ENCODE data around the gene ALDH16A1.

The ALDH16A1 gene

DNA sequence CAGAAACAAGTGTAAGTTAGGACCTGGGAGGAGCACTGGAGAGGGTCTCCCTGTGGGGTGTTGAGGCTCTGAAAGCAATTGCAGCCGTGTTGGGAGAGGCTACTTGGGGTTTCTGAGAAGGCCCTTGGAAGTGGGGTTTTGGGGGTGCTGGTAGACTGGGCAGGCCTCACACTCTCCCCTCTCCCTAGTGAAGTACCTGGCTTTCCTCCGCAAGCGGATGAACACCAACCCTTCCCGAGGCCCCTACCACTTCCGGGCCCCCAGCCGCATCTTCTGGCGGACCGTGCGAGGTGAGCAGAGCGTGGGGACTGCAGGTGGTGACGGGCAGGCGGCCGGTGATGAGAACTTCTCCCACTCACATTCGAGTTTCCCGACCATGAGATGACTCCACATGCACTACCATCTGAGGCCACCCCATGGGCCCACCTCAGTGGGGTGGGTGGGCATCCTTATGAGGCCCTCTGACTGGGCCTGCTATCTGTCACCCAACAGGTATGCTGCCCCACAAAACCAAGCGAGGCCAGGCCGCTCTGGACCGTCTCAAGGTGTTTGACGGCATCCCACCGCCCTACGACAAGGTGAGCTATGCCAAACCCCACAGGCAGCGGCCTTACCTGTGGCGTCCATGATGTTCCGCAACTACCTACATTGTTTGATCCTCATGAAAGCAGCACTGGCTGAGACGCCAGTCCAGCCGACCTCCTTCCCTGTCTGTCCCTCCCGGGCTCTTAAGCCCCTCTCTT, 37.4 kb downstream of the ALDH16A1 start:
- TF ChIP-seq, protein P1, sequence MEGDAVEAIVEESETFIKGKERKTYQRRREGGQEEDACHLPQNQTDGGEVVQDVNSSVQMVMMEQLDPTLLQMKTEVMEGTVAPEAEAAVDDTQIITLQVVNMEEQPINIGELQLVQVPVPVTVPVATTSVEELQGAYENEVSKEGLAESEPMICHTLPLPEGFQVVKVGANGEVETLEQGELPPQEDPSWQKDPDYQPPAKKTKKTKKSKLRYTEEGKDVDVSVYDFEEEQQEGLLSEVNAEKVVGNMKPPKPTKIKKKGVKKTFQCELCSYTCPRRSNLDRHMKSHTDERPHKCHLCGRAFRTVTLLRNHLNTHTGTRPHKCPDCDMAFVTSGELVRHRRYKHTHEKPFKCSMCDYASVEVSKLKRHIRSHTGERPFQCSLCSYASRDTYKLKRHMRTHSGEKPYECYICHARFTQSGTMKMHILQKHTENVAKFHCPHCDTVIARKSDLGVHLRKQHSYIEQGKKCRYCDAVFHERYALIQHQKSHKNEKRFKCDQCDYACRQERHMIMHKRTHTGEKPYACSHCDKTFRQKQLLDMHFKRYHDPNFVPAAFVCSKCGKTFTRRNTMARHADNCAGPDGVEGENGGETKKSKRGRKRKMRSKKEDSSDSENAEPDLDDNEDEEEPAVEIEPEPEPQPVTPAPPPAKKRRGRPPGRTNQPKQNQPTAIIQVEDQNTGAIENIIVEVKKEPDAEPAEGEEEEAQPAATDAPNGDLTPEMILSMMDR (conservative IDR thresholded peaks at IDR 0.05; ENCODE audit: low read length): no peak
- H3K4me3 ChIP-seq (ENCODE audit: low read length): no peak overlapping the region
- no peak for DNase-seq (ENCODE audit: low read depth)

DNA sequence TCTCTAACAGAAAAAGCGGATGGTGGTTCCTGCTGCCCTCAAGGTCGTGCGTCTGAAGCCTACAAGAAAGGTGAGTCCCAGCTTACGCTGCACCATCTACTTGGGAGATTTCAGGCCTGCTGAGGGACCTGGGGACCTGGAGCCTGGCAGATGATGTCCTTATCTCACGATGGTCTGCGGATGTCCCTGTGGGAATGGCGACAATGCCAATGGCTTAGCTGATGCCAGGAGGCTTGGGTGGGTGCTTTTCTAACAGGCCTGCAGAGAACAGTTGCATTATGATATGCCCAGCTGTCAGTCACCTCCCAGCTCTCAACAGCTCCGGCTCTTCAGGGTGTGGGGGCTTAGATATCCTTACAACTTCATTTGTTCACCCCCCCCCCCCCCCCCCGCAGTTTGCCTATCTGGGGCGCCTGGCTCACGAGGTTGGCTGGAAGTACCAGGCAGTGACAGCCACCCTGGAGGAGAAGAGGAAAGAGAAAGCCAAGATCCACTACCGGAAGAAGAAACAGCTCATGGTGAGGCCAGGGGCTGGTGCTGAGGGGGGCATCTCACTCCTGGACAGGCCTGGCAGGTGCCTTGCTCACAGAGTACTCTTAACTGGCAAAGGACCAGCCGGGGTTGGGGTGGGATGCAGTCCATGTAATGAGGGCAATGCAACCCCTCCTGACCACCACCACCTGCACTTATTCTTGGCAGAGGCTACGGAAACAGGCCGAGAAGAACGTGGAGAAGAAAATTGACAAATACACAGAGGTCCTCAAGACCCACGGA, 38.2 kb downstream of the ALDH16A1 start:
- no peak for DNase-seq (ENCODE audit: low read depth)
- TF ChIP-seq, protein P1 (conservative IDR thresholded peaks at IDR 0.05; ENCODE audit: low read length): no peak

DNA sequence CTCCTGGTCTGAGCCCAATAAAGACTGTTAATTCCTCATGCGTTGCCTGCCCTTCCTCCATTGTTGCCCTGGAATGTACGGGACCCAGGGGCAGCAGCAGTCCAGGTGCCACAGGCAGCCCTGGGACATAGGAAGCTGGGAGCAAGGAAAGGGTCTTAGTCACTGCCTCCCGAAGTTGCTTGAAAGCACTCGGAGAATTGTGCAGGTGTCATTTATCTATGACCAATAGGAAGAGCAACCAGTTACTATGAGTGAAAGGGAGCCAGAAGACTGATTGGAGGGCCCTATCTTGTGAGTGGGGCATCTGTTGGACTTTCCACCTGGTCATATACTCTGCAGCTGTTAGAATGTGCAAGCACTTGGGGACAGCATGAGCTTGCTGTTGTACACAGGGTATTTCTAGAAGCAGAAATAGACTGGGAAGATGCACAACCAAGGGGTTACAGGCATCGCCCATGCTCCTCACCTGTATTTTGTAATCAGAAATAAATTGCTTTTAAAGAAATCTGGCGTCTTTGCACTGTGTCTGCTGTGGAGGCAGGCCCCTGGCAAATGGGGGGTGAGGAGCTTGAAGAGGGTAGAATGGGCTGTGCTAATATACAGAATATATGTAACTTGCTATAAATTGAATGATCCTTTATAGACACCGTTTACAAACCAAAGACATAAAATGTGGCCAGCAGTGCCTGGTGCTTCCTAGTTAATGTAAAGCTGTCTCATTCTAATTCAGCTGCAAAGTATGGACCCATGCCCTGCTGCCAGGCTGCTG, 39.0 kb downstream of the ALDH16A1 start:
- TF ChIP-seq, protein P1 (conservative IDR thresholded peaks at IDR 0.05; ENCODE audit: low read length): no peak
- DNase-seq (ENCODE audit: low read depth): no peak
- H3K4me3 ChIP-seq (ENCODE audit: low read length): no peak overlapping the region

More for the DNA sequence above, 38.2 kb downstream of the ALDH16A1 start:
- no peak overlapping the region for H3K4me3 ChIP-seq (ENCODE audit: low read length)

DNA sequence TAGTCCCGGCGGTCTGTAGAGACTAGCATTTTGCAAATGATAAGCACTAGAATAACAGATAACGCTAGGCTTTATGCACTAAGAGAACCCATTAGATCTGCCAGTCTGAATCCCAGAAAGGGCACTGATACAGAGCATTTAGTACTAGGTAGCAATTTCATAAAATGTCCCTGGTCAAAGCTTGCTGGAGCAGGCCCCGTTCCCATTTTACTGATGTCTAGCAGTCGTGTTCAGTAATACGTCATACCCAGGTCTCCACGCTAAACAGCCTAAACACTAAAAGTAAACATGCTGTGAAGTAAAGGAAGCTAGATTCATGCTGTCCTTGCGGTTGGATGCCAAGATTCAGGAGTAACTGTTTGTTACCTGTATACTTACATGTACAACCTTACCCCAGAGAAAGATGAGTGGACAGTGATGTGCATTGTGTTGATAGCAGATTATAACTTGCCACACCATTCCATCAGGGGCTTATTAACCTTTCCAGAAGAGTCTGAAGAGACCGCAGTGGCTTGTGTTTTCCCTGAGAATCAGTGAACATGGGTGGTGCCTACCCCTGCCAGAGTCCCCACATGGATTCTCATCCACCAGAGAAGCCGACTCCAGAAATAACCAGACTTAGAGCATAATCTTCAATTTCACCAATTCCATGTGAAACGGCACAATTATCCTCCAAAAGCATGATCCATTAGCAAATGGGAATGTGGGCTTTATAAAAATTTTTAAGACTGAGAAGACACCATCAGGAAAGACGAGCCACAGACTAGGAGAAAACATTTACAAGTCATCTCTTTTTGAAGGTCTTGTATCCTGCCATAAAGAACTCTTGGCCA, 39.8 kb downstream of the ALDH16A1 start:
- TF ChIP-seq, protein P1 (conservative IDR thresholded peaks at IDR 0.05; ENCODE audit: low read length): no peak
- H3K4me3 ChIP-seq (ENCODE audit: low read length): no peak overlapping the region
- DNase-seq (ENCODE audit: low read depth): no peak

DNA sequence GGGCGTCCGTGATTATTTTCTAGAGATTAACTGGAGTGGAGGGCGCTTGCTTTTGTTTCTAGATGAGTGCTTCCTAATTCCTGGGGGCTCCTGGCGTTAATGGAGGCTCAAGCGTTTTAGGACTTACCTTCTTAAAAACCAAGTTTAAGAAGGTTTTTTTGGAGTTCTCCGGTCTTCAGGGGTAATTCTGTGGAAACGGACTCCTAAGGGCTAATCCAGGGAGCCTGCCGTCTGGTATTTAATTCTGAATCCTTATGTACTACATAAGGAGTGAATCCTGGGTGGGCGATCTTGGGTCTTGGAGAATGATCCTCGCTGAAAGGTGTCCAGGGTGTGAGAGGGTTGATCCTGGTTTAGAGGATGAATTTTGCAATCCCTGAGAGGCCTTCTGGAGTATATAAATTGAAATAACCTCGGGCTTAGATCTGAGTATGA, 43.6 kb downstream of the ALDH16A1 start:
- peak overlapping the region; percentile 97 for H3K4me3 ChIP-seq (ENCODE audit: low read length)
- TF ChIP-seq, protein P1 (conservative IDR thresholded peaks at IDR 0.05; ENCODE audit: low read length): no peak
- DNase-seq (ENCODE audit: low read depth): no peak

DNA sequence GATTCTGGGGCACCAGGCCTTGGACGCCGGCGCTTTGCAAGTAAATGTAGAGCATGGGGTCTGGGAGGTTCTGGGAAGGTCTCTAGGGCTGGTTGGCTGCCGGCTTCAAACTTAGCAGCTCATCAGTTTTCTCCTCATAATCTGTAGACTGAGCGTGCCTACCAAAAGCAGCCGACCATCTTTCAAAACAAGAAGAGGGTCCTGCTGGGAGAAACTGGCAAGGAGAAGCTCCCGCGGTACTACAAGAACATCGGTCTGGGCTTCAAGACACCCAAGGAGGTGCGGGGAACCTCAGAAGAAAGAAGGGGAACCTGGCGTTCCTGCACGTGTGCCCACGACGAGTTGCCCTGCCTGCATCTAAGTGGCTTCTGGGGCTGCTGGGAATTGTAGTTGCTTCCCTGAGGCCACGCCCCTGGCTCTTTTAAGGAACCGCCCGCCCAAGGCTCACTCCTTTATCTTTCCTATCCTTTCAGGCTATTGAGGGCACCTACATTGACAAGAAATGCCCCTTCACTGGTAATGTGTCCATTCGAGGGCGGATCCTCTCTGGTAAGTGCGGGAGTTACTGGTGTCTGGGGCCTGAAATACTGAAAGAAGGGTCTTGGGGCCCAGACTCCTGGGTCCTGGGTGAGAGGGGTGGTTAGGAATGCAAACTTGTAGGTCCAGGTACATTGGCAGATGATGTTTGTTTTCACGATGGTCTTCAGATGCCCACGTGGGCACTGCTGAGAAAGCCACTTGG, 44.2 kb downstream of the ALDH16A1 start:
- TF ChIP-seq, protein P1 (conservative IDR thresholded peaks at IDR 0.05; ENCODE audit: low read length): no peak
- peak overlapping the region; percentile 97 for H3K4me3 ChIP-seq (ENCODE audit: low read length)
- DNase-seq (ENCODE audit: low read depth): peak; percentile 53

All from AG10803 (cell line).